ENCODE data around the gene NARF. TPM values are rescaled to one million over a fixed set of nuclear protein-coding genes. Genes with fewer than 3 reads are reported as not detected.
"Not testable (repeated sequence)": the region's sequence is repeated elsewhere in the genome, so short reads cannot be mapped to it uniquely, and the experiment has no call there.

Gene NARF
- total RNA-seq, 1 experiment from 2014 or later = 96.7 TPM

DNA sequence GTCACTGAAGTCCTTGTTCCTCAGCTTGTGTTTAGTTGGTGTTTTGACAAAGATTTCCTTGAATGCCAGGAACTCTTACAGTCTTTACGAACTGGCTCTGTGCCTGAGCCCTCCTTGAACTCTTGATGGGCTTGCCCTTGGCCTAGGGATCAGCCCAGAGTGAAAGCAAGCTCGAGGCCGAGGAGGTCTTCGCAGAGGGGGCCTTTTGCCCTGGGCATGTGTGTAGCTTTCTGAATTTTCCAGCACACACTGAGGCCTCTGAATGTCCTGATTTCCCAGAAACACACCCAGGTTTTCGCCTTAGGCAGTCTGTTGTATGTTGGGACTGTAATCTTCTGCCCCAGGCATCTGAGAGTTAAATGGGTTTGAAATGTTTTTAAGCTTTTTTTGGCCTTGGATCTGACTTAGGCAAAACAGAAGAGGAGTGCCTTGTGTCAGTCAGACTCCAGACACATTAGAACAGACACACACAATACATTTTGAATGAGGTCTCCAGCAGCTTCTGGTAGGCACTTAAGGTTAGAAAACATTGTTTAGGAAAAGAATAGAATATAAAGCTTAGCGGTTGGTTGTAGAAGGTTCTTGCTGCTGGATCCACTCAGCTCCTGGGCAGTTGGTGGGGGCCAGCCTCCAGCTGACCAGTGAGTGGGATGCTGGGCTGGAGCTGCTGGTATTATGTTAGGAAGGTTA lies 78.1 kb downstream of the NARF start (continued):
- TF ChIP-seq ZNF532 (CRISPR knock-in tag; IDR thresholded peaks at IDR 0.05; ENCODE audit: borderline replicate concordance) (no peak), OVOL2 (CRISPR knock-in tag; IDR thresholded peaks at IDR 0.05; ENCODE audit: borderline replicate concordance) (no peak), FOXP4 (CRISPR knock-in tag; IDR thresholded peaks at IDR 0.05) (no peak), NR2C2 (CRISPR knock-in tag; IDR thresholded peaks at IDR 0.05) (no peak), CREB1 (CRISPR knock-in tag; IDR thresholded peaks at IDR 0.05) (no peak), NR1H2 (CRISPR knock-in tag; IDR thresholded peaks at IDR 0.05) (no peak), RORB (CRISPR knock-in tag; IDR thresholded peaks at IDR 0.05) (no peak), SOX15 (CRISPR knock-in tag; IDR thresholded peaks at IDR 0.05) (no peak), NFE2L1 (CRISPR knock-in tag; IDR thresholded peaks at IDR 0.05) (no peak)
- TF ChIP-seq, protein P1, sequence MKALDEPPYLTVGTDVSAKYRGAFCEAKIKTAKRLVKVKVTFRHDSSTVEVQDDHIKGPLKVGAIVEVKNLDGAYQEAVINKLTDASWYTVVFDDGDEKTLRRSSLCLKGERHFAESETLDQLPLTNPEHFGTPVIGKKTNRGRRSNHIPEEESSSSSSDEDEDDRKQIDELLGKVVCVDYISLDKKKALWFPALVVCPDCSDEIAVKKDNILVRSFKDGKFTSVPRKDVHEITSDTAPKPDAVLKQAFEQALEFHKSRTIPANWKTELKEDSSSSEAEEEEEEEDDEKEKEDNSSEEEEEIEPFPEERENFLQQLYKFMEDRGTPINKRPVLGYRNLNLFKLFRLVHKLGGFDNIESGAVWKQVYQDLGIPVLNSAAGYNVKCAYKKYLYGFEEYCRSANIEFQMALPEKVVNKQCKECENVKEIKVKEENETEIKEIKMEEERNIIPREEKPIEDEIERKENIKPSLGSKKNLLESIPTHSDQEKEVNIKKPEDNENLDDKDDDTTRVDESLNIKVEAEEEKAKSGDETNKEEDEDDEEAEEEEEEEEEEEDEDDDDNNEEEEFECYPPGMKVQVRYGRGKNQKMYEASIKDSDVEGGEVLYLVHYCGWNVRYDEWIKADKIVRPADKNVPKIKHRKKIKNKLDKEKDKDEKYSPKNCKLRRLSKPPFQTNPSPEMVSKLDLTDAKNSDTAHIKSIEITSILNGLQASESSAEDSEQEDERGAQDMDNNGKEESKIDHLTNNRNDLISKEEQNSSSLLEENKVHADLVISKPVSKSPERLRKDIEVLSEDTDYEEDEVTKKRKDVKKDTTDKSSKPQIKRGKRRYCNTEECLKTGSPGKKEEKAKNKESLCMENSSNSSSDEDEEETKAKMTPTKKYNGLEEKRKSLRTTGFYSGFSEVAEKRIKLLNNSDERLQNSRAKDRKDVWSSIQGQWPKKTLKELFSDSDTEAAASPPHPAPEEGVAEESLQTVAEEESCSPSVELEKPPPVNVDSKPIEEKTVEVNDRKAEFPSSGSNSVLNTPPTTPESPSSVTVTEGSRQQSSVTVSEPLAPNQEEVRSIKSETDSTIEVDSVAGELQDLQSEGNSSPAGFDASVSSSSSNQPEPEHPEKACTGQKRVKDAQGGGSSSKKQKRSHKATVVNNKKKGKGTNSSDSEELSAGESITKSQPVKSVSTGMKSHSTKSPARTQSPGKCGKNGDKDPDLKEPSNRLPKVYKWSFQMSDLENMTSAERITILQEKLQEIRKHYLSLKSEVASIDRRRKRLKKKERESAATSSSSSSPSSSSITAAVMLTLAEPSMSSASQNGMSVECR (CRISPR knock-in tag; IDR thresholded peaks at IDR 0.05; ENCODE audit: borderline replicate concordance) = no peak

DNA sequence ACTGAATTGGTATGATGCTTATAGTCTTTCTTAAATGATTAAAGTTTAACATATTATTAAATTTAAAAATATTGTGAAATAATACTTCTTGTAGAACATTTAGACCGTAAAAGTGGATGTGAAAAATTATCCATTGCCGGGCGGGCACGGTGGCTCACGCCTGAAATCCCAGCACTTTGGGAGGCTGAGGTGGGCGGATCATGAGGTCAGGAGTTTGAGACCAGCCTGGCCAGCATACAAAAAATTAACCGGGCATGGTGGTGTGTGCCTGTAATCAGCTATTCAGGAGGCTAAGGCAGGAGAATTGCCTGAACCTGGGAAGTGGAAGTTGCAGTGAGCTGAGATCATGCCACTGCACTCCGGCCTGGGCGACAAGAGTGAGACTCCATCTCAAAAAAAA lies 78.7 kb downstream of the NARF start:
- peaks cover 34% of the 10 kb centered on the region for H3K4me1 Mint-ChIP-seq
- H3K4me3 Mint-ChIP-seq; H3K9me3 Mint-ChIP-seq; H3K36me3 Mint-ChIP-seq; H3K27ac Mint-ChIP-seq; POLR2A ChIA-PET; DNase-seq (ENCODE audit: low spot score); H3K27me3 Mint-ChIP-seq (ENCODE audit: low read depth); ATAC-seq: not testable (repeated sequence)
- CTCF ChIA-PET = interaction anchor here (1.2 to 3.5 kb wide), 4 partner anchors 14 to 111 kb away, joined by 3 to 27 read pairs (median 8); no protein-coding TSS in a partner anchor

- DNase-seq (ENCODE audit: low spot score); H3K27me3 Mint-ChIP-seq (ENCODE audit: low read depth); ATAC-seq; POLR2A ChIA-PET; H3K4me3 Mint-ChIP-seq; H3K9me3 Mint-ChIP-seq; H3K36me3 Mint-ChIP-seq: not testable (repeated sequence)
- Mint-ChIP-seq H3K27ac (peak overlapping the region; percentile 29), H3K4me1 (peaks cover 36% of the 10 kb centered on the region)
- CTCF ChIA-PET = interaction anchor here (0.6 to 3.3 kb wide), 2 partner anchors 11 to 44 kb away, joined by 3 to 12 read pairs; no protein-coding TSS in a partner anchor
Observed at GRCh38 chr17:82539076-82539475, 80.5 kb downstream of the NARF start.

Other genes starting within 250 kb of the NARF start
- 15.1 to 20.0 TPM (median 16.9 TPM) in 3 replicates for gene CCDC57, start 245.9 kb upstream of the NARF start, total RNA-seq (2021)
- gene SLC16A3, start 229.7 kb upstream of the NARF start, total RNA-seq (2021) = 28.7 to 65.3 TPM (median 58.5 TPM) in 3 replicates
- 101 to 111 TPM (median 107 TPM) in 3 replicates for gene CSNK1D, start 185.0 kb upstream of the NARF start, total RNA-seq (2021)
- gene CD7, start 141.1 kb upstream of the NARF start, total RNA-seq (2021) = 0.74 to 1.3 TPM (median 0.92 TPM) in 3 replicates
- 0.14 to 0.57 TPM (median 0.22 TPM) in 3 replicates for gene SECTM1, start 125.0 kb upstream of the NARF start, total RNA-seq (2021)
- gene TEX19, start 99.5 kb upstream of the NARF start, total RNA-seq (2021) = 0.89 to 1.4 TPM (median 1.4 TPM) in 3 replicates
- gene UTS2R, start 87.0 kb upstream of the NARF start, total RNA-seq (2021) = 0.46 to 0.76 TPM (median 0.53 TPM) in 3 replicates
- 36.0 to 40.0 TPM (median 37.1 TPM) in 3 replicates for gene HEXD, start 40.4 kb upstream of the NARF start, total RNA-seq (2021)
- gene OGFOD3, start 40.2 kb upstream of the NARF start, total RNA-seq (2021) = 20.4 to 24.0 TPM (median 22.5 TPM) in 3 replicates
- gene CYBC1, start 8.0 kb upstream of the NARF start, total RNA-seq (2021) = 61.5 to 71.7 TPM (median 65.5 TPM) in 3 replicates
- gene FOXK2, start 61.0 kb downstream of the NARF start, total RNA-seq (2021) = 57.7 to 65.7 TPM (median 62.7 TPM) in 3 replicates
- 87.1 to 96.5 TPM (median 89.1 TPM) in 3 replicates for gene WDR45B, start 189.7 kb downstream of the NARF start, total RNA-seq (2021)
- gene RAB40B, start 240.0 kb downstream of the NARF start, total RNA-seq (2021) = 2.7 to 4.4 TPM (median 3.1 TPM) in 3 replicates

All from WTC11 (cell line).